ENCODE results near the gene CRABP2. TPM values are rescaled to one million over a fixed set of nuclear protein-coding genes. Genes with fewer than 3 reads are reported as not detected.

CRABP2 gene
- total and polyA plus RNA-seq, 10 of the 15 experiments (the other 5 are each of a cell fraction or from before 2014, with no cell fraction given): 0.21 to 1.3 (median 0.41) TPM

- SMC1A ChIA-PET (ENCODE audit: uncharacterized antibody, unreplicated experiment): interaction anchor here (0.7 to 3.1 kb wide), 2 partner anchors 44 to 55 kb away, joined by 3 to 13 read pairs; no protein-coding TSS in a partner anchor
- H3K9me3 ChIP-seq (replicated peaks; ENCODE audit: control insufficient read depth, insufficient read depth, low read length): no peaks in the 10 kb centered on the region
- H3K4me3 ChIP-seq: no peak overlapping the region
- BruUV-seq (replicated peaks): no TSS peak
- no peak overlapping the region for H3K27ac ChIP-seq (ENCODE audit: control insufficient read depth, insufficient read depth)
- H3K9ac ChIP-seq (ENCODE audit: control insufficient read depth, insufficient read depth, low read length): no peak overlapping the region
- POLR2A ChIA-PET: interaction anchor here (0.5 to 1.1 kb wide), 2 partner anchors 46 to 80 kb away, joined by 3 read pairs; partner anchors contain the start of genes ISG20L2 and METTL25B
- H2AFZ ChIP-seq (ENCODE audit: control insufficient read depth, low read depth, low read length): no peak overlapping the region
- peaks cover 7 to 10% of the 10 kb centered on the region in 2 experiments; a peak in 3 of 4 replicates for H3K27me3 ChIP-seq (replicated peaks in 1 of 2; ENCODE audit: control insufficient read depth in 2 of 2, insufficient read depth in 2 of 2, low read length in 1 of 2)
- no peak overlapping the region for H3K4me2 ChIP-seq (ENCODE audit: control insufficient read depth, insufficient read depth)
- intact Hi-C loops (cut with micrococcal nuclease; ENCODE audit: unreplicated experiment): no loop called here
- ATAC-seq (no peak), FAIRE-seq (no peak), DNase-seq (ENCODE audit: low read depth, low spot score) (no peak)
- peaks cover 16% of the 10 kb centered on the region for H3K4me1 ChIP-seq (ENCODE audit: control insufficient read depth, insufficient read depth, low read length)
- CTCF ChIA-PET: interaction anchor here (0.7 to 12.9 kb wide), 10 partner anchors 9 to 208 kb away, joined by 3 to 433 read pairs (median 6); partner anchors contain the start of genes CRABP2, ISG20L2 and METTL25B
- RAD21 ChIA-PET (ENCODE audit: unreplicated experiment): interaction anchor here (1.0 to 1.2 kb wide), 2 partner anchors 21 to 23 kb away, joined by 3 to 7 read pairs; no protein-coding TSS in a partner anchor
- in situ Hi-C loops (cut with MboI): no loop called here
- H3K36me3 ChIP-seq (ENCODE audit: control insufficient read depth in 2 of 2, insufficient read depth in 2 of 2, low read length in 1 of 2): no peaks in the 10 kb centered on the region
- no peaks in the 10 kb centered on the region for H3K79me2 ChIP-seq (ENCODE audit: control insufficient read depth, insufficient read depth, low read length)
- 25% methylated on average over 5 of the region's 5 CpGs for WGBS (ENCODE audit: insufficient coverage, insufficient replicate concordance, low lambda C conversion rate, missing lambda C conversion rate)
- no peaks in the 10 kb centered on the region for H4K20me1 ChIP-seq (ENCODE audit: control insufficient read depth, insufficient read depth)
- TF ChIP-seq SIN3A (IDR thresholded peaks at IDR 0.05; ENCODE audit: low read depth, low read length): no peak
- no peak for TF ChIP-seq CEBPZ (IDR thresholded peaks at IDR 0.05; ENCODE audit: low read depth, low read length)
- TF ChIP-seq BRCA1 (IDR thresholded peaks at IDR 0.05; ENCODE audit: low read depth, low read length): no peak
- TF ChIP-seq BACH1 (IDR thresholded peaks at IDR 0.05; ENCODE audit: borderline replicate concordance): no peak
- TF ChIP-seq ZNF592 (IDR thresholded peaks at IDR 0.05): no peak
- no peak for TF ChIP-seq SMAD1 (IDR thresholded peaks at IDR 0.05; ENCODE audit: low read depth, partially characterized antibody)
- TF ChIP-seq CUX1 (IDR thresholded peaks at IDR 0.05; ENCODE audit: insufficient replicate concordance, low read depth, low read length): no peak
- no peak for TF ChIP-seq EZH2 (IDR thresholded peaks at IDR 0.05; ENCODE audit: borderline replicate concordance, control insufficient read depth, low read depth, low read length)
Measured at GRCh38 chr1:156682166-156682890, 23.1 kb downstream of the CRABP2 start.

Data from GM12878 (cell line).